ENCODE data around the gene GABRR2. TPM values are rescaled to one million over a fixed set of nuclear protein-coding genes. Genes with fewer than 3 reads are reported as not detected.

GABRR2 gene
- total RNA-seq, 1 donor from 2014 or later: 0.61 TPM

- no peaks in the 10 kb centered on the region for H3K36me3 ChIP-seq (ENCODE audit: insufficient read depth, low read length)
- H3K27ac ChIP-seq (ENCODE audit: low read depth, low read length): peak within 1 kb of the TSS; percentile 96
- TF ChIP-seq, protein P1, sequence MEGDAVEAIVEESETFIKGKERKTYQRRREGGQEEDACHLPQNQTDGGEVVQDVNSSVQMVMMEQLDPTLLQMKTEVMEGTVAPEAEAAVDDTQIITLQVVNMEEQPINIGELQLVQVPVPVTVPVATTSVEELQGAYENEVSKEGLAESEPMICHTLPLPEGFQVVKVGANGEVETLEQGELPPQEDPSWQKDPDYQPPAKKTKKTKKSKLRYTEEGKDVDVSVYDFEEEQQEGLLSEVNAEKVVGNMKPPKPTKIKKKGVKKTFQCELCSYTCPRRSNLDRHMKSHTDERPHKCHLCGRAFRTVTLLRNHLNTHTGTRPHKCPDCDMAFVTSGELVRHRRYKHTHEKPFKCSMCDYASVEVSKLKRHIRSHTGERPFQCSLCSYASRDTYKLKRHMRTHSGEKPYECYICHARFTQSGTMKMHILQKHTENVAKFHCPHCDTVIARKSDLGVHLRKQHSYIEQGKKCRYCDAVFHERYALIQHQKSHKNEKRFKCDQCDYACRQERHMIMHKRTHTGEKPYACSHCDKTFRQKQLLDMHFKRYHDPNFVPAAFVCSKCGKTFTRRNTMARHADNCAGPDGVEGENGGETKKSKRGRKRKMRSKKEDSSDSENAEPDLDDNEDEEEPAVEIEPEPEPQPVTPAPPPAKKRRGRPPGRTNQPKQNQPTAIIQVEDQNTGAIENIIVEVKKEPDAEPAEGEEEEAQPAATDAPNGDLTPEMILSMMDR (IDR thresholded peaks at IDR 0.05; ENCODE audit: insufficient read depth, low read depth, low read length): no peak
- no peak for TF ChIP-seq EZH2 (IDR thresholded peaks at IDR 0.05; ENCODE audit: insufficient read depth, low read length)
- no peaks in the 10 kb centered on the region for H3K27me3 ChIP-seq (ENCODE audit: insufficient read depth, low read length)
- Mint-ChIP-seq H3K9me3 (ENCODE audit: unreplicated experiment) (no peaks in the 10 kb centered on the region), H3K36me3 (ENCODE audit: low read depth, unreplicated experiment) (peaks cover 2% of the 10 kb centered on the region), H3K4me1 (ENCODE audit: low read depth, unreplicated experiment) (peaks cover 36% of the 10 kb centered on the region), H3K27me3 (ENCODE audit: low read depth, unreplicated experiment) (no peaks in the 10 kb centered on the region), H3K27ac (ENCODE audit: unreplicated experiment) (peak within 1 kb of the TSS; percentile 95), H3K4me3 (ENCODE audit: unreplicated experiment) (peak within 1 kb of the TSS; percentile 95)
- FAIRE-seq (no peak), DNase-seq (ENCODE audit: low read depth) (peak; percentile 92)
- H3K4me1 ChIP-seq (ENCODE audit: insufficient read depth, low read length): peaks cover 33% of the 10 kb centered on the region
- peaks cover 58% of the 10 kb centered on the region for H3K79me2 ChIP-seq (ENCODE audit: insufficient read depth, low read length)
- no peaks in the 10 kb centered on the region for H3K9me3 ChIP-seq (ENCODE audit: insufficient read depth, low read depth, low read length)
- peaks cover 44% of the 10 kb centered on the region for H4K20me1 ChIP-seq (ENCODE audit: insufficient read depth, low read length)
- peak within 1 kb of the TSS; percentile 89 for H3K4me3 ChIP-seq (ENCODE audit: insufficient read depth, low read depth, low read length)
- peak within 1 kb of the TSS; percentile 83 for H3K4me2 ChIP-seq (ENCODE audit: low read length)
- peak within 1 kb of the TSS; percentile 99 for H3K9ac ChIP-seq (ENCODE audit: low read length)
- H2AFZ ChIP-seq (ENCODE audit: low read depth, low read length): peak within 1 kb of the TSS; percentile 74
These were observed 37.4 kb upstream of the GABRR2 start, which contains the start of gene UBE2J1 for GRCh38 chr6:89352278-89353117. Gene UBE2J1, minus strand, starts transcription at chr6:89352722. Its CDS starts 153 bp downstream, at chr6:89352569.

GRCh38 chr6:89351671-89352277 lies 36.7 kb upstream of the GABRR2 start:
- peak overlapping the region; percentile 83 for H3K4me2 ChIP-seq (ENCODE audit: low read length)
- Mint-ChIP-seq H3K27ac (ENCODE audit: unreplicated experiment) (peak overlapping the region; percentile 95), H3K36me3 (ENCODE audit: low read depth, unreplicated experiment) (peaks cover 2% of the 10 kb centered on the region), H3K9me3 (ENCODE audit: unreplicated experiment) (no peaks in the 10 kb centered on the region), H3K27me3 (ENCODE audit: low read depth, unreplicated experiment) (no peaks in the 10 kb centered on the region), H3K4me1 (ENCODE audit: low read depth, unreplicated experiment) (peaks cover 42% of the 10 kb centered on the region), H3K4me3 (ENCODE audit: unreplicated experiment) (peak overlapping the region; percentile 95)
- no peak for TF ChIP-seq EZH2 (IDR thresholded peaks at IDR 0.05; ENCODE audit: insufficient read depth, low read length)
- TF ChIP-seq, protein P1 (IDR thresholded peaks at IDR 0.05; ENCODE audit: insufficient read depth, low read depth, low read length): no peak
- peak overlapping the region; percentile 96 for H3K27ac ChIP-seq (ENCODE audit: low read depth, low read length)
- peaks cover 65% of the 10 kb centered on the region for H3K79me2 ChIP-seq (ENCODE audit: insufficient read depth, low read length)
- no peaks in the 10 kb centered on the region for H3K36me3 ChIP-seq (ENCODE audit: insufficient read depth, low read length)
- peaks cover 50% of the 10 kb centered on the region for H4K20me1 ChIP-seq (ENCODE audit: insufficient read depth, low read length)
- H3K9me3 ChIP-seq (ENCODE audit: insufficient read depth, low read depth, low read length): no peaks in the 10 kb centered on the region
- H3K27me3 ChIP-seq (ENCODE audit: insufficient read depth, low read length): no peaks in the 10 kb centered on the region
- FAIRE-seq: no peak
- peak overlapping the region; percentile 89 for H3K4me3 ChIP-seq (ENCODE audit: insufficient read depth, low read depth, low read length)
- no peak for DNase-seq (ENCODE audit: low read depth)
- H3K4me1 ChIP-seq (ENCODE audit: insufficient read depth, low read length): peaks cover 40% of the 10 kb centered on the region
- peak overlapping the region; percentile 99 for H3K9ac ChIP-seq (ENCODE audit: low read length)
- peak overlapping the region; percentile 74 for H2AFZ ChIP-seq (ENCODE audit: low read depth, low read length)
